CD14-positive monocyte (primary cell): ENCODE results near the gene ELMO1. TPM values are rescaled to one million over a fixed set of nuclear protein-coding genes. Genes with fewer than 3 reads are reported as not detected.

Source experiments
- DNase-seq, 3 donors: peaks; one replicate each; pipeline ENCODE4 v3.0.0-alpha.2; 2011 to 2022
- H2AFZ ChIP-seq: 2 replicates; pipeline ENCODE4 v1.6.0; 2012; ENCODE audit warnings: mild to moderate bottlenecking, low read depth, low read length, inconsistent platforms; ENCODE audit not compliant: insufficient read depth, poor library complexity, severe bottlenecking
- H3K27ac ChIP-seq, 2 donors: 1 replicate in 1 of 2; 2 replicates in 1 of 2; pipeline ENCODE4 v1.5.1; 2012 to 2013; ENCODE audit warnings: low read length in 2 of 2, control low read depth in 1 of 2, inconsistent platforms in 1 of 2, low read depth in 1 of 2, mild to moderate bottlenecking in 1 of 2
- H3K27me3 ChIP-seq, 2 donors: one replicate each; pipeline versions ENCODE4 v1.6.0 to v1.6.1; 2011 to 2013; ENCODE audit warnings: low read length in 2 of 2; ENCODE audit not compliant: control insufficient read depth in 2 of 2, insufficient read depth in 2 of 2
- H3K36me3 ChIP-seq, 2 donors: replicated peaks in 1 of 2; 1 replicate in 1 of 2; 2 replicates in 1 of 2; pipeline versions ENCODE4 v1.5.1 to v1.6.1; 2012 to 2013; ENCODE audit warnings: low read length in 2 of 2, control low read depth in 1 of 2, inconsistent platforms in 1 of 2, mild to moderate bottlenecking in 1 of 2; ENCODE audit not compliant: insufficient read depth in 2 of 2, control insufficient read depth in 1 of 2
- H3K4me1 ChIP-seq, 2 donors: 1 replicate in 1 of 2; 2 replicates in 1 of 2; pipeline versions ENCODE4 v1.5.1 to v1.6.1; 2012 to 2013; ENCODE audit warnings: low read length in 2 of 2, control low read depth in 1 of 2, inconsistent platforms in 1 of 2, mild to moderate bottlenecking in 1 of 2, moderate library complexity in 1 of 2; ENCODE audit not compliant: insufficient read depth in 2 of 2, control insufficient read depth in 1 of 2
- H3K4me2 ChIP-seq: replicated peaks from 2 replicates; pipeline ENCODE3; 2012; ENCODE audit warnings: low read length, moderate library complexity, mild to moderate bottlenecking; ENCODE audit not compliant: poor library complexity, severe bottlenecking; ENCODE audit errors: extremely low read depth
- H3K4me3 ChIP-seq, 3 experiments: fragments of 200-600 bp in 1 of 3; sonication (generic) in 1 of 3; replicated peaks in 1 of 3; 1 replicate in 2 of 3; 2 replicates in 1 of 3; pipeline ENCODE4 v1.5.1; 2011 to 2013; ENCODE audit warnings: low read length in 3 of 3, mild to moderate bottlenecking in 3 of 3, control low read depth in 2 of 3, low read depth in 2 of 3, inconsistent platforms in 1 of 3, moderate library complexity in 1 of 3
- H3K79me2 ChIP-seq: 2 replicates; pipeline ENCODE4 v1.6.0; 2012; ENCODE audit warnings: mild to moderate bottlenecking, control low read depth, inconsistent platforms, low read length, moderate library complexity; ENCODE audit not compliant: insufficient read depth
- H3K9ac ChIP-seq: 2 replicates; pipeline ENCODE4 v1.6.0; 2017; ENCODE audit warnings: low read length, mild to moderate bottlenecking; ENCODE audit not compliant: insufficient read depth, poor library complexity, severe bottlenecking
- H3K9me3 ChIP-seq, 2 donors: replicated peaks in 1 of 2; 1 replicate in 1 of 2; 2 replicates in 1 of 2; pipeline versions ENCODE4 v1.5.1 to v1.6.1; 2012 to 2013; ENCODE audit warnings: low read length in 2 of 2, control low read depth in 1 of 2; ENCODE audit not compliant: control insufficient read depth in 1 of 2, insufficient read depth in 1 of 2
- H4K20me1 ChIP-seq: 2 replicates; pipeline ENCODE4 v1.6.0; 2012; ENCODE audit warnings: mild to moderate bottlenecking, low read length, control low read depth, moderate library complexity; ENCODE audit not compliant: insufficient read depth
- H3K27ac Mint-ChIP-seq, 7 donors: one replicate each; pipeline ENCODE4 v1.8.0; 2020; ENCODE audit warnings: mild to moderate bottlenecking in 7 of 7, mixed read lengths in 7 of 7, moderate library complexity in 6 of 7, inconsistent platforms in 2 of 7
- H3K27me3 Mint-ChIP-seq, 3 donors: one replicate each; pipeline ENCODE4 v1.8.0; 2021 to 2022; ENCODE audit warnings: low read depth in 3 of 3, mild to moderate bottlenecking in 3 of 3, mixed read lengths in 3 of 3, moderate library complexity in 3 of 3, inconsistent platforms in 1 of 3
- H3K36me3 Mint-ChIP-seq, 2 donors: one replicate each; pipeline ENCODE4 v1.8.0; 2020; ENCODE audit warnings: mixed read lengths in 2 of 2, inconsistent platforms in 1 of 2, mild to moderate bottlenecking in 1 of 2
- H3K4me1 Mint-ChIP-seq: one replicate; pipeline ENCODE4 v1.8.0; 2020; ENCODE audit warnings: mild to moderate bottlenecking, mixed read lengths
- H3K4me3 Mint-ChIP-seq, 2 donors: one replicate each; pipeline ENCODE4 v1.8.0; 2020; ENCODE audit warnings: mild to moderate bottlenecking in 2 of 2, mixed read lengths in 2 of 2, moderate library complexity in 1 of 2
- H3K9me3 Mint-ChIP-seq, 7 donors: one replicate each; pipeline ENCODE4 v1.8.0; 2020 to 2022; ENCODE audit warnings: mixed read lengths in 7 of 7, mild to moderate bottlenecking in 6 of 7, moderate library complexity in 6 of 7, inconsistent platforms in 2 of 7
- WGBS: methylation state at CpG from one replicate; pipeline ENCODE4 v1.1.5; 2013; ENCODE audit warnings: missing lambda C conversion rate; ENCODE audit not compliant: insufficient coverage; 5-methylcytosine and 5-hydroxymethylcytosine counted together
- intact Hi-C, 2 donors: fragments of 100-400 bp; cut with micrococcal nuclease; formaldehyde crosslinking; loops; one replicate each; pipeline versions ENCODE4 v1.15.0 to v1.15.1; 2023
- polyA plus RNA-seq, 3 donors: library from polyadenylated mRNA; depleted of rRNA in 1 of 3; unstranded in 2 of 3; stranded (reverse) in 1 of 3; fragments of 300-500 nt in 2 of 3; fragments of >200 nt in 1 of 3; fragmentation: Illumina TruSeq in 2 of 3; gene quantifications; 1 replicate in 2 of 3; 2 replicates in 1 of 3; pipeline ENCODE4 v1.2.3, GENCODE V29; 2012 to 2021
- TF ChIP-seq, protein P1 (sequence below): fragments of 200-600 bp; IDR thresholded peaks from one replicate; pipeline ENCODE4 v1.8.0; 2022; ENCODE audit warnings: antibody characterized with exemption, mild to moderate bottlenecking

Gene ELMO1
- polyA plus RNA-seq, 3 donors = 46.6 to 50.2 (median 46.7) TPM

DNA sequence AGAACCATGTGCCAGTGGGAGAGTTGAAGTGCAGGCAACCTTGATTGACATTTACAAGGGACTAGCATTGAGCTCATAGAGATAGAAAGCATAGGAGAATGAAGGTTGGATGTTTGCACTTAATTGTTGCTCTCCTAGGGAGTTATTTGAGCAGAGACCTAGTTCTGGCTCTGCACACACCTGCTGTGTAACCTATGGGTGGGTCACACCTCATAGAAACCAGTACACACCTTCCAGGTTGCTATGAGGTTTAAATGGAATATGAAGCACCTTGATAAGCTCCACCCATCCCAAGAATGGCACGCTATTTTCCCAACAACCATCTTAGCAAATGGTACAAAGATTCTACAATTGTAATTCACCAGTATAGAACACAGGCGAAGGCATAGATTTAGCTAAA, 638.2 kb downstream of the ELMO1 start:
- TF ChIP-seq, protein P1, sequence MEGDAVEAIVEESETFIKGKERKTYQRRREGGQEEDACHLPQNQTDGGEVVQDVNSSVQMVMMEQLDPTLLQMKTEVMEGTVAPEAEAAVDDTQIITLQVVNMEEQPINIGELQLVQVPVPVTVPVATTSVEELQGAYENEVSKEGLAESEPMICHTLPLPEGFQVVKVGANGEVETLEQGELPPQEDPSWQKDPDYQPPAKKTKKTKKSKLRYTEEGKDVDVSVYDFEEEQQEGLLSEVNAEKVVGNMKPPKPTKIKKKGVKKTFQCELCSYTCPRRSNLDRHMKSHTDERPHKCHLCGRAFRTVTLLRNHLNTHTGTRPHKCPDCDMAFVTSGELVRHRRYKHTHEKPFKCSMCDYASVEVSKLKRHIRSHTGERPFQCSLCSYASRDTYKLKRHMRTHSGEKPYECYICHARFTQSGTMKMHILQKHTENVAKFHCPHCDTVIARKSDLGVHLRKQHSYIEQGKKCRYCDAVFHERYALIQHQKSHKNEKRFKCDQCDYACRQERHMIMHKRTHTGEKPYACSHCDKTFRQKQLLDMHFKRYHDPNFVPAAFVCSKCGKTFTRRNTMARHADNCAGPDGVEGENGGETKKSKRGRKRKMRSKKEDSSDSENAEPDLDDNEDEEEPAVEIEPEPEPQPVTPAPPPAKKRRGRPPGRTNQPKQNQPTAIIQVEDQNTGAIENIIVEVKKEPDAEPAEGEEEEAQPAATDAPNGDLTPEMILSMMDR = no peak
- no peaks in the 10 kb centered on the region for H3K36me3 ChIP-seq
- no peak overlapping the region for H3K4me3 ChIP-seq
- peaks cover 0 to 3% (median 0%) of the 10 kb centered on the region in 7 donors for H3K9me3 Mint-ChIP-seq
- H3K27me3 ChIP-seq = no peaks in the 10 kb centered on the region
- H3K4me3 Mint-ChIP-seq = no peak overlapping the region
- no peak overlapping the region for H3K9ac ChIP-seq
- H3K79me2 ChIP-seq = no peaks in the 10 kb centered on the region
- no peak overlapping the region for H3K27ac ChIP-seq
- intact Hi-C loops = no loop called here
- no peak overlapping the region for H3K27ac Mint-ChIP-seq
- H3K9me3 ChIP-seq = no peaks in the 10 kb centered on the region
- no peak overlapping the region for H3K4me2 ChIP-seq
- H2AFZ ChIP-seq = no peak overlapping the region
- no peaks in the 10 kb centered on the region for H3K36me3 Mint-ChIP-seq
- H3K4me1 ChIP-seq = no peaks in the 10 kb centered on the region
- no CpG with 5 or more reads among the region's 2 CpGs for WGBS
- peaks cover 3% of the 10 kb centered on the region for H3K4me1 Mint-ChIP-seq
- H3K27me3 Mint-ChIP-seq = no peaks in the 10 kb centered on the region
- no peaks in the 10 kb centered on the region for H4K20me1 ChIP-seq
- no peak for DNase-seq

DNA sequence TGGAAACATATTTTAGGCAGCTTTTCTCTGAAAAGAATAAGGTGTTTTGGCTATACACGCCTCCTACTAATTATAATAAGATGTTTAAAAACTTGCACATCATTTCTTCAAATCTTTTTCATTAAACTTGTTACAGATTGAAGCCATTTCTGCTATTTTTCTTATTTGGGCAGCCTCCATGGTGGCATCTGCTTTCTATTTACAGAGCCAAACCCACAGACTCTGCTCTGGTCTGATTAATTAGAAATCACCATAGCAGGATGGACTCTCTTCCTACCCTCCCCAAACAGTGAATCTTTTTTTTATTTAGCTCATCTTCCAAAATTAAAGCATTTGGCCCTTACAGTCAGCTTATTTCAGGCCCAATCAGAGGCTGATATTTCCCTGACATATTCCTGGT, 638.6 kb downstream of the ELMO1 start:
- Histone ChIP-seq H3K27ac (no peak overlapping the region), H3K4me1 (no peaks in the 10 kb centered on the region), H3K36me3 (no peaks in the 10 kb centered on the region), H3K79me2 (no peaks in the 10 kb centered on the region), H3K27me3 (no peaks in the 10 kb centered on the region), H3K4me2 (no peak overlapping the region), H3K9ac (no peak overlapping the region), H3K9me3 (no peaks in the 10 kb centered on the region), H4K20me1 (no peaks in the 10 kb centered on the region), H3K4me3 (no peak overlapping the region), H2AFZ (no peak overlapping the region)
- no CpG with 5 or more reads among the region's 1 CpG for WGBS
- no peaks in the 10 kb centered on the region for H3K27me3 Mint-ChIP-seq
- DNase-seq = no peak
- H3K36me3 Mint-ChIP-seq = no peaks in the 10 kb centered on the region
- H3K4me3 Mint-ChIP-seq = no peak overlapping the region
- TF ChIP-seq, protein P1 = no peak
- H3K27ac Mint-ChIP-seq = no peak overlapping the region
- intact Hi-C loops = no loop called here
- H3K9me3 Mint-ChIP-seq = peaks cover 0 to 3% (median 0%) of the 10 kb centered on the region in 7 donors
- peaks cover 3% of the 10 kb centered on the region for H3K4me1 Mint-ChIP-seq
